GM12878 (cell line): Measurements from ENCODE around the gene NPVF.

Experiments used
- EP300 ChIP-seq, 2 experiments: fragments of 150-350 bp in 1 of 2; IDR thresholded peaks; 2 replicates each; pipeline ENCODE4 v1.6.1; 2011 to 2012; ENCODE audit warnings: low read depth in 2 of 2, low read length in 2 of 2, borderline replicate concordance in 1 of 2, improper control_type of control experiment in 1 of 2, inconsistent platforms in 1 of 2; ENCODE audit not compliant: control insufficient read depth in 1 of 2
- FOXK2 ChIP-seq: fragments of 450-650 bp; IDR thresholded peaks from 2 replicates; pipeline ENCODE4 v1.6.1; 2017; ENCODE audit warnings: mild to moderate bottlenecking, moderate library complexity
- MYC ChIP-seq: IDR thresholded peaks from 2 replicates; pipeline ENCODE4 v1.6.1; 2011; ENCODE audit warnings: mild to moderate bottlenecking, low read length, moderate library complexity, inconsistent platforms; ENCODE audit not compliant: insufficient read depth, insufficient replicate concordance, insufficient read length, severe bottlenecking
- YY1 ChIP-seq: IDR thresholded peaks from 2 replicates; pipeline ENCODE4 v1.6.1; 2011; ENCODE audit warnings: low read depth, mild to moderate bottlenecking, low read length

DNA sequence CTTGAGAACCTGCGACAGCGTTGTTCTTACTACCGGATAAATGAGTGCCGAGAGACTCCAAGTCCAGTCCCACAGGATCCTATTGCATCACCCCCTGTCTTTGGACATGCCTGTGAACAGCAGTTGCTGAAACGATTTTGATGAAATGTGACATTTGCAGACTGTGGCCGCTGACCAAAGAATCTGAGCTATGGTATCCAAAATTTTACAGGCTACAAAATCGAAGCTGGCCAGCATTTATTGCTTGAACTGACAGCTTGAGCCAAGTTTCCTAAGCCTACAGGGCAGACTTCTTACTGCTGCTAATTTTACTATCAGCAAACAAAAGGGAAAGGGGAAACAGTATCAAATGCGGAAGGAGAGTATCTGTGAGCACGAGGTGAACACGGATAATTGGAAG, 12.1 kb upstream of the NPVF start:
- TF ChIP-seq FOXK2, result no peak
- no peak for TF ChIP-seq MYC
- TF ChIP-seq YY1, result no peak
- TF ChIP-seq EP300 (IDR thresholded peaks at IDR 0.05; ENCODE audit: borderline replicate concordance in 1 of 2, control insufficient read depth in 1 of 2, low read depth in 2 of 2, low read length in 2 of 2), result no peak
